ENCODE results near the gene STIL.
A peak's percentile ranks its signal among the peaks of the same experiment; 100 is the strongest.
"Not testable (repeated sequence)": the region's sequence is repeated elsewhere in the genome, so short reads cannot be mapped to it uniquely, and the experiment has no call there.

The STIL gene

GRCh38 chr1:47313915-47314664, at the start of gene STIL:
Gene STIL (minus strand): TSS chr1:47314147. CDS start chr1:47310319, 3,828 bp downstream.
- DNase-seq: peak; percentile 97

- DNase-seq: no peak
These were observed 48.9 kb upstream of the STIL start for GRCh38 chr1:47362828-47363227.

- no peak for DNase-seq
These were observed 47.4 kb upstream of the STIL start for GRCh38 chr1:47361380-47361779.

GRCh38 chr1:47351305-47351704, 37.4 kb upstream of the STIL start:
- DNase-seq: no peak

GRCh38 chr1:47348246-47348645, 34.3 kb upstream of the STIL start:
- DNase-seq: no peak

- no peak for DNase-seq
These were observed 33.8 kb upstream of the STIL start for GRCh38 chr1:47347735-47348134.

- not testable (repeated sequence) for DNase-seq
These were observed 33.0 kb upstream of the STIL start for GRCh38 chr1:47346979-47347378.

GRCh38 chr1:47340227-47340626, 26.3 kb upstream of the STIL start:
- DNase-seq: no peak

- no peak for DNase-seq
These were observed 24.5 kb upstream of the STIL start for GRCh38 chr1:47338249-47339077.

- no peak for DNase-seq
These were observed 23.4 kb upstream of the STIL start for GRCh38 chr1:47337350-47337749.

- DNase-seq: no peak
These were observed 21.0 kb upstream of the STIL start for GRCh38 chr1:47334765-47335435.

- DNase-seq: peak; percentile 86
These were observed 20.2 kb upstream of the STIL start for GRCh38 chr1:47333922-47334764.

- peak; percentile 87 for DNase-seq
These were observed 19.6 kb upstream of the STIL start, which contains the start of gene CMPK1 for GRCh38 chr1:47333578-47333921. Gene CMPK1 (plus strand): TSS chr1:47333790. CDS start chr1:47333946, 156 bp downstream.

GRCh38 chr1:47332779-47333577, 19.0 kb upstream of the STIL start:
- no peak for DNase-seq

- DNase-seq: no peak
These were observed 17.9 kb upstream of the STIL start for GRCh38 chr1:47331875-47332274.

GRCh38 chr1:47330212-47330611, 16.3 kb upstream of the STIL start:
- DNase-seq: no peak

GRCh38 chr1:47328992-47329391, 15.0 kb upstream of the STIL start:
- no peak for DNase-seq

- no peak for DNase-seq
These were observed 12.3 kb upstream of the STIL start for GRCh38 chr1:47326271-47326670.

GRCh38 chr1:47325528-47325927, 11.6 kb upstream of the STIL start:
- no peak for DNase-seq

GRCh38 chr1:47324682-47325081, 10.7 kb upstream of the STIL start:
- DNase-seq: no peak

GRCh38 chr1:47323599-47324031, 9.7 kb upstream of the STIL start:
- DNase-seq: no peak

- not testable (repeated sequence) for DNase-seq
These were observed 6.0 kb upstream of the STIL start for GRCh38 chr1:47319968-47320367.
